HG02943 (cell line): Measurements from ENCODE around the gene ABCC10.
"Not testable (repeated sequence)": the region's sequence is repeated elsewhere in the genome, so short reads cannot be mapped to it uniquely, and the experiment has no call there.

Experiments
- ATAC-seq: cut with Tn5 transposase; IDR thresholded peaks from one replicate; pipeline ENCODE4 v1.9.1; 2021; ENCODE audit warnings: mild to moderate bottlenecking, low read depth, moderate library complexity; ENCODE audit not compliant: unreplicated experiment

Gene ABCC10

DNA sequence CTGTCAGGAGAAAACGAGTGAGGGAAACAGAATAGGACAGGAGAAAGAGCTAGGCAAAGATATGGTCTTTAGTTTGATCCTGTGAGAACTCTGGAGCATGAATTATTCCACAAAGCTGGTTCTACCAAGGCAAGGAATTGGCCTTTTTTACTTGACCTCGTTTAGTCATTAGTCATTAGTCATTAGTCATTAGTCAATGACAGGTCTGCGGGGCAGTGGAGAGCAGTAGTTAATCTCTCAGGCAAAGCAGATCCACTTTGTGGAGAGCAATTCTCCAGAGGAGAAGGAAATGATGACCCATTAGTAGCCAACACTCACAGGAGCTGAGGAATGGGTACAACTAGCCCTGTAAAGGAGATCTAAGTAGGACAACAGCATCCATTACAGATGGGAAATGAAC is 22.0 kb upstream of the ABCC10 start:
- no peak for ATAC-seq

DNA sequence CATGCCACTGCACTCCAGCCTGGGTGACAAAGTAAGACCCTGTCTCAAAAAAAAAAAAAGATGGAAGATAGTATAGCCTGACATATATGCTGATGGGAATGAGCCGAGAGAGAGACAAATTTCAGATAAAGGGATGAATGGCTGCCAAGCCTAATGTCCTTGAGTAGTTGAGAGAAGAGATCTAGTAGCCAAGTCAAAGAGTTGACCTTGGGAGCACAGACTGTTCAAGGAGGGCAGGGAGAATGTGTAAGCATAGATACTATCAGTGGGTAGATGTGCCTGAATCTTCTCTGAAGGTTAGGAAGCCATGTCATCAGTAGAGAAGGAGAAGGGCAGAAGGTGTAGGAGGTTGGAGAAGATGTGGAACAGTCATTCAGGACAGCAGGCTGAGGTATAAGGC is 20.0 kb upstream of the ABCC10 start:
- no peak for ATAC-seq

DNA sequence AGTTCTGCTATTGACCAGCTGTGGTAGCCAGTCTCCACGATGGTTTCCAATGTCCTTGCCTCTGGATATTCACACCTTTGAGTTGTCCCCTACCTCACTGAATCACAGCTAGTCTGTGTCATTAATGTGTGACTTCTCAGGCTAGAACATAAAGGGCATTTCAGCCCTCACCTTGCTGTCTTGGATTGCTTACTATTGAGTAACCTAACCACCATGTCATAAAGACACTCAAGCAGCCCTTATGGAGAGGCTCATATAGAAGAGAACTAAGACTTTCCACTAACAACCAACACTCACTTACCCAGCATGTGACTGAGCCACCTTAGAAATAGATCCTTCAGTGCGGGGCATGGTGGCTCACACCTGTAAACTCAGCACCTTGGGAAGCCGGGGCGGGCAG is 19.1 kb upstream of the ABCC10 start:
- ATAC-seq: no peak

DNA sequence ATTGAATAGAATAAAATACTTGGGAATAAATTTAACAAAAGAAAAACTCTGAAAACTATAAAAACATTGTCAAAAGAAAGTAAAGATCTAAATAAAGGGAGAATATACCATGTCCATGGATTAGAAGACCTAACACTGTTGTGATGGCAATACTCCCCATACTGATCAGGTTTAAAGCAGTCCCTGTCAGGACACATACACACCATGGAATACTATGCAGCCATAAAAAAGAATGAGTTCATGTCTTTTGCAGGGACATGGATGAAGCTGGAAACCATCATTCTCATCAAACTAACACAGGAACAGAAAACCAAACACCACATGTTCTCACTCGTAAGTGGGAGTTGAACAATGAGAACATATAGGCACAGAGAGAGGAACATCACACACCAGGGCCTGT is 16.6 kb upstream of the ABCC10 start:
- not testable (repeated sequence) for ATAC-seq

DNA sequence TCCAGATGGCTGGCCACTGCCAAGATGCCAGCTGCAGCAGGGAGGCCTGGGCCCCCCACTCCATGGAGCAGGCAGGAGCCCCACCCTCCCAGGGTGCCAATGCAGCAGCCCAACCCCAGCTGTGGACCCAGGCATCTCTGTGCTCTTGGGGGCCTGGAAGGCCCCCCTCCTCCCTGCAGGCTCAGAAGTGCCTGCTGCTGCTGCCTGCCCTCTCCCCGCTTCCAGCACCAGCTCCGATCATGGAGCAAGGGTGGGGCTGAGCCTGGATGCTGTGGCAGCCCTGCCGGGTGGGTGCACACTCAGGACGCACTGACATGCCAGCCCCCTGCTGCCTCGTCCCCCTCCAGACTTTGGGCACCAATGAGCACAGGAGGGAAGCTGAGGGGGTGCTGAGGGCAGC is 14.8 kb upstream of the ABCC10 start:
- ATAC-seq: no peak

DNA sequence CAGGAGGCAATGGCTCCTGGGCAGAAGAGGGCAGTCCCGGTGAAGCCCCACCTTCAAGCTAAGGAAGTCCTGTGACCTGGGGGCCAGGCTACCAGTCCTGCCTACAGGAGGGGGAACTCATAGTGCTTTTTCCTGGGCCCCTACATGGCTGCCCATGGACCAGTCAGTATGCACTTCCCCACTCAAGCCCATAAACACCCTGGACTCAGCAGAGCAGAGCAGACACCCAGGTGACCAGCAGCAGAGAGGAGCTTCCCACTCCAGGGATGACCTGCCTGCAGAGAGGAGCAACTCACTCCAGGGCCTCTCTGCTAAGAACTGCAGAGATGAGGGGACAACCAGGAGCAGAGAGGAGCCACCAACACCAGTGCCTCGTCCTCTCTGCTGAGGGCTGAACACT is 14.3 kb upstream of the ABCC10 start:
- ATAC-seq: no peak

DNA sequence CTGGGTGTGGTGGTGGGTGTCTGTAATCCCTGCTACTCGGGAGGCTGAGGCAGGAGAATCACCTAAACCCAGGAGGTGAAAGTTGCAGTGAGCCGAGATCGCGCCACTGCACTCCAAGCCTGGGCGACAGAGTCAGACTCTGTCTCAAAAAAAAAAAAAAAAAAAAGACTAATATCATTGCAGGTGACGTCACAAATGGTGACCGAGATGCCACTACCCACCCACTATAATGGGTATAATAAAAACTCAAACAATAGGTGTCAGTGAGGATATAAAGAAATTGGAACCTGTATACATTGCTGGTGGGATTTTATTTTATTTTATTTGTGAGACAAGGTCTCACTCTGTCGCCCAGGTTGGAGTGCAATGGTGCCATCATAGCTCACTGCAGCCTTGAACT is 12.1 kb upstream of the ABCC10 start:
- ATAC-seq: not testable (repeated sequence)

DNA sequence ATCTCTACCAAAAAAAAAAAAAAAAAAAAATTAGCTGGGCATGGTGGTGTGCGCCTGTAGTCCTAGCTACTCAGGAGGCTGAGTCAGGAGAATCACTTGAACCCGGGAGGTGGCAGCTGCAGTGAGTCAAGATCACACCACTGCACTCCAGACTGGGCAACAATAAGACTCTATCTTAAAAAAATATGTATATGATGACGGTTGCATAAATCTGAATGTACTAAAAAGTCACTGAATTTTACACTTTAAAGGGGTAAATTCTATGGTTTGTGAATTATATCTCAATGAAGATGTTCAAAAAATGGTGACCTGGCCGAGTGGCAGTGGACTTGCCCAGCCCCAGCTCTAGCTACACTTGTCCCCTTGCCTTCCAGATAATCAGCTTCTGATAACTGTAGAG is 10.4 kb upstream of the ABCC10 start:
- ATAC-seq: no peak

DNA sequence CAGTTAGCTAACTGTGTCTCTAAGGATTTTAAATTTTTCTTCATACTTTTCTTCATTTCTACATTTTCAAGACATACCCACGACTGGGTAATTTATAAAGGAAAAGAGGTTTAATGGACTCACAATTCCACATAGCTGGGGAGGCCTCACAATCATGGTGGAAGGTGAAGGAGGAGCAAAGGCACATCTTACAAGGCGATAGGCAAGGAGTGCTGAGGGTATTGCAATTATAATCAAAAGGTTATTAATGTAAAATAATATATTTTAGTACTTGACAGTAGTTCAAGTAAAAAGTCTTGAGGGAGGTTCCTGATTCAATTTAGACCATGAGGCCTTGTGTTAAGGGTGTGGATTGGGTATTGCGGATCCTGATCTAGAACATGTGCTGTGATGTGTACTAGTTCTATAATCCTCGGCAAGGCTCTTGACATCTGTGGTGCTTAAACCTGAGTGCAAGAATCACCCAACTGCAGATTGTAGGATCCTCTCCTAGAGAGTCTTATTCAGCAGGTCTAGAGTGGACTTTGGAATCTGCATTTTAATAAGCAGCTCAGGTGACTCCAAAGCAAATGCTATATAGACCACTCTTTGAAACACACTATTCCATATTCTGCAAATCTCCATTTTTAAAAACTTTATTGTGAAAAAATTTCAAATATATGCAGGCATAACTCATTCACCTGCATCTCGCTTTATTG is 7.2 kb upstream of the ABCC10 start:
- no peak for ATAC-seq

DNA sequence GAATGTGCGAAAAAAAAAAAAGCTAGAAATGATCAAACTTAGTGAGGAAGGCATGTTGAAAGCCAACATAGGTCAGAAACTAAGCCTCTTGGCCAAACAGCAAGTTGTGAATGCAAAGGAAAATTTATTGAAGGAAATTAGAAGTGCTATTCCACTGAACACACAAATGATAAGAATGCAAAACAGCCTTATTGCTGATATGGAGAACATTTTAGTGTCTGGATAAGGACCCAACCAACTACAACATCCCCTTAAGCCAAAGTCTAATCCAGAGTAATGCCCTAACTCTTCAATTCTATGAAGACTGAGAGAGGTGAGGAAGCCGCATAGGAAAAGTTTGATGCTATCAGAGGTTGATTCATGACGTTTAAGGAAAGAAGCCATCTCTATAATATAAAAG is 5.5 kb upstream of the ABCC10 start:
- ATAC-seq: no peak

DNA sequence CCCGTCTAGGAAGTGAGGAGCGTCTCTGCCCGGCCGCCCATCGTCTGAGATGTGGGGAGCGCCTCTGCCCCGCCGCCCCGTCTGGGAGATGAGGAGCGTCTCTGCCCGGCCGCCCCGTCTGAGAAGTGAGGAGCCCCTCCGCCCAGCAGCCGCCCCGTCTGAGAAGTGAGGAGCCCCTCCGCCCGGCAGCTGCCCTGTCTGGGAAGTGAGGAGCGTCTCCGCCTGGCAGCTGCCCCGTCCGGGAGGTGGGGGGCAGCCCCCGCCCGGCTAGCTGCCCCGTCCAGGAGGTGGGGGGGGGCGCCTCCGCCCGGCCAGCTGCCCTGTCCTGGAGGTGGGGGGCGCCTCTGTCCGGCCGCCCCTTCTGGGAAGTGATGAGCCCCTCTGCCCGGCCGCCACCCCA is 2.3 kb upstream of the ABCC10 start:
- ATAC-seq: not testable (repeated sequence)

DNA sequence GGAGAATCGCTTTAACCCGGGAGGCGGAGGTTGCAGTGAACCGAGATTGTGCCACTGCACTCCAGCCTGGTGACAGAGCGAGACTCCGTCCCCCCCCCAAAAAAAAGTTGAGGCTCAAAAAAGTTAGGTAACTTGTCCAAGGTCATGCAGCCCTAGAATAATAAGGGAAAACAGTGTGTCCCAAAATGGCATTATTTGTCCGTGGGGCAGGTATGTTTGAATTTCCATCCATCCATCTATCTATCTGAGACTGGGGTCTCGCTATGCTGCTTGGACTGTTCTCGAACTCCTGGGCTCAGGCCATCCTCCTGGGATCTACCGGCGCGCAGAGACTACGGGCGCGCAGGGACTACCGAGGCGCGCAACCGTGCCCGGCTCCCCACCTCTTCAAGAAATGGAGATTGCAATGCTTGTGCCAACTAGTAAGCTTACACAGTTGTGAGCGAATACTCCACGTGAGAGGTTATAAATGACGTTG is 374 bp upstream of the ABCC10 start:
- peak; percentile 11 for ATAC-seq

DNA sequence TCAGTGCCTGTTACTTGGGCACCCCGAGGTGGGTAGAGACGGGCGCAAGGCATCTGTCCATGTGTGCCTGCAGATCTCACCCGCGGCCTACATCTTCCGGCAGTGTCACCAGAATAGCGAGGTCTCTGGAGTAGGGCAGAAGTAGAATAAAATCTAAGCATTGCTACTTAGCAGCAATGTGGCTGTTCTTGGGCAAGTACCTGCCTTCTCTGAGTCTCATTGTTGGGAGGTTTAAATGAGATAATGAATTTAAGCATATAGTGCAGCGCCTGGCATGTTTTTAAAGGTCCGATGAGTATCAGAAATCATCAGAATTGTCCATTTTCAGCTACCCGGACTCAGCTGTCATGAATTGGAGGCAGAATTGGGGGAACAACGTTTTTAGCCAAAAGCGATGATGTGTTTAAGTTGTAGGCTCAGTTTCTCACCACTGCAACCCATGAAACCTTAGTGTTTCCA is 800 bp downstream of the ABCC10 start:
- ATAC-seq: no peak

DNA sequence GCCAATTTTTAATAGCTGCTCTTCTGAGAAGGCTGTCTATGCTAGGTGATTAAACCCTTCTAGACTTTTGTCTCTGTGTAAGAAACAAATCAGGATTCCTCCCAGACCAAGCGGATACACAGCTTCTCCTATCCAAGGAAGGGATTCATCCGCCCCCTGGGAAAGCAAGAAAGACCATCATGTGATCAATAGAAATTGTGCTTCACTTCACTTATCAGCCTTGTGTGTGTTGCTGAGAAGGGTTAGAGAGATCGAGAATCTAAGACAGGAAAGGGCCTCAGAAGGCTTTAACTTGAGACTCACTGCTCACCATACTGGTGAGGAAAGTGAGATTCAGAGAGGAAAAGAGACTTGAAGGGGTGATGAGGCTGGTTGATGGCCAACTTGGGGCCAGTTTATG is 1.5 kb downstream of the ABCC10 start:
- no peak for ATAC-seq

DNA sequence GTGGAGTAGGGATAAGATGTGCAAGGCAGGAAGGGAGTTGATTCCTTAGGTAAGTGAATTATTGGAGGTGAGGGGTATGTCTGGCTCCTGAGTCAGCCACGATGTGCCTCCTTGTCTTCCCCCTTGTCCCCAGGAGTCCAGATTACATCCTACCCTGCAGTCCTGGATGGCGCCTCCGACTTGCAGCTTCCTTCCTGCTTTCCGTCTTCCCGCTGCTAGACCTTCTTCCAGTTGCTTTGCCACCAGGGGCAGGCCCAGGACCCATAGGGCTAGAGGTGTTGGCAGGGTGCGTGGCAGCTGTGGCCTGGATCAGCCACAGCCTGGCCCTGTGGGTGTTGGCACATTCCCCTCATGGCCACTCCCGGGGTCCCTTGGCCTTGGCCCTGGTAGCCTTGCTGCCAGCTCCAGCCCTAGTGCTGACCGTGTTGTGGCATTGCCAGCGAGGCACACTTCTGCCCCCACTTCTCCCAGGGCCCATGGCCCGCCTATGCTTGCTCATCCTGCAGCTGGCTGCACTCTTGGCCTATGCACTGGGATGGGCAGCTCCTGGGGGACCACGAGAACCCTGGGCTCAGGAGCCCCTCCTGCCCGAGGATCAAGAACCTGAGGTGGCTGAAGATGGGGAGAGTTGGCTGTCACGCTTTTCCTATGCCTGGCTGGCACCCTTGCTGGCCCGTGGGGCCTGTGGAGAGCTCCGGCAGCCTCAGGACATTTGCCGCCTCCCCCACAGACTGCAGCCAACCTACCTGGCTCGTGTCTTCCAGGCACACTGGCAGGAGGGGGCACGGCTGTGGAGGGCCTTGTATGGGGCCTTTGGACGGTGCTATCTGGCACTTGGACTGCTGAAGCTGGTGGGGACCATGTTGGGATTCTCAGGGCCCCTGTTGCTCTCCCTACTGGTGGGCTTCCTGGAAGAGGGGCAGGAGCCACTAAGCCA is 4.9 kb downstream of the ABCC10 start:
- ATAC-seq: no peak

DNA sequence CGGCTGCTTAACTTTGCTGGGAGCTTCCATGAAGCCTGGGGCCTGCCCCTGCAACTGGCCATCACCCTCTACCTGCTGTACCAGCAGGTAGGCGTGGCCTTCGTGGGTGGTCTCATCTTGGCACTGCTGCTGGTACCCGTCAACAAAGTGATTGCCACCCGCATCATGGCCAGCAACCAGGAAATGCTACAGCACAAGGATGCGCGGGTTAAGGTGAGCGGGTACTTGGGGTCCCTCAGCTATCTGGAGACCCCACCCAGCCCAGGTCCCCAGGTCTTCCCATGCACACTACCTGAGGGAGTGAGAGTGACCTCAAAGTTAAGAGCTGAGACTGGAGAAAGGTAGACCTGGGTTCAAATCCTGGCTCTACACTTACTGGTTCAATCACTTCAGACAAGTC is 5.8 kb downstream of the ABCC10 start:
- no peak for ATAC-seq

DNA sequence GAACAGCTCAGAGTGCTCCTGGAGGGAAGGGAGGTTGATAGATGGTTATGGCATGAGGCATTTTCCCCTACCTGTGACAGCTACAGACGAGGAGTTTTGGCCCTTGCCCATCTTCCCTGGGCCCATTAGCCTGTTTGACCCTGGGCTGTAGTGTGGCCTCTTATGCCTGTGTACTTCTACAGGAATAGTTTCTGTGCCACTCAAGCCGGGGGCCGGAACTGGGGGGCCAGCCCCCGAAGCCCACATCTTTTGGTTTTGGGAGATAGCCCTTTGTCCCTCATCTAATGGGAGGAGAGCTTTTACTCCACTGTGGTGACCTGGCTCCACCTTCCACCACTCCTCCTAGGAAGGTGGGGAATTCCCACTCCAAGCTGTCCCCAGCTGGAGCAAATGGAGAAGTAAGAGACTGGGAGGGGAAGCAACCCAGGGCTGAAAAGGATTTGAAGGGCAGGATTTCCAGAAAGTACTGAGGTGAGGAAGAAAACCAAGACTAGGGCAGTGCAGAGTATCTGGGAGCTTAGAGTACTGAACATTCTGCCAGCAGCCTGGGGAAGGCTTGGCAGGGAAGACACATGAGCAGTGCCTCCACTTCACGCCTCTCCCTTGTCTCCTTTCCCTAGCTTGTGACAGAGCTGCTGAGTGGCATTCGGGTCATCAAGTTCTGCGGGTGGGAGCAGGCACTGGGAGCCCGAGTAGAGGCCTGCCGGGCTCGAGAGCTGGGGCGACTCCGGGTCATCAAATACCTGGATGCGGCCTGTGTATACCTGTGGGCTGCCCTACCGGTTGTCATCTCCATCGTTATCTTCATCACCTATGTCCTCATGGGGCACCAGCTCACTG is 6.9 kb downstream of the ABCC10 start:
- no peak for ATAC-seq

DNA sequence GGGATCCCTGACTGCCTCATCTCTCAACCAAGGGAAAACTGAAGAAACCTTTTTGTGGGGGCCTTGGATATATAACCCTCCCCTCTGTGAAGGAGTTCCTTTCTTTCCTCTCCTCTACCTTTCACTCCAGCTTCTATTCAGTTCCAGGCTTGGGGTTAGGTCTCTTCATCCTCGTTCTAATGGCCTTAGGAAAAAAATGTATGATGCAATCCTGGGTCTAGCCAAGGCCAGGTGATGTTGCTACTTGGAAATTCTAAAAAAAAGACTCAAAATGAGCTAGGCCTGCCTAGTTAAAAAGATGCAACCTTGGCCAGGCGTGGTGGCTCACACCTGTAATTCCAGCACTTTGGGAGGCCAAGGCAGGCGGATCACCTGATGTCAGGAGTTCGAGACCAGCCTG is 7.6 kb downstream of the ABCC10 start:
- no peak for ATAC-seq

DNA sequence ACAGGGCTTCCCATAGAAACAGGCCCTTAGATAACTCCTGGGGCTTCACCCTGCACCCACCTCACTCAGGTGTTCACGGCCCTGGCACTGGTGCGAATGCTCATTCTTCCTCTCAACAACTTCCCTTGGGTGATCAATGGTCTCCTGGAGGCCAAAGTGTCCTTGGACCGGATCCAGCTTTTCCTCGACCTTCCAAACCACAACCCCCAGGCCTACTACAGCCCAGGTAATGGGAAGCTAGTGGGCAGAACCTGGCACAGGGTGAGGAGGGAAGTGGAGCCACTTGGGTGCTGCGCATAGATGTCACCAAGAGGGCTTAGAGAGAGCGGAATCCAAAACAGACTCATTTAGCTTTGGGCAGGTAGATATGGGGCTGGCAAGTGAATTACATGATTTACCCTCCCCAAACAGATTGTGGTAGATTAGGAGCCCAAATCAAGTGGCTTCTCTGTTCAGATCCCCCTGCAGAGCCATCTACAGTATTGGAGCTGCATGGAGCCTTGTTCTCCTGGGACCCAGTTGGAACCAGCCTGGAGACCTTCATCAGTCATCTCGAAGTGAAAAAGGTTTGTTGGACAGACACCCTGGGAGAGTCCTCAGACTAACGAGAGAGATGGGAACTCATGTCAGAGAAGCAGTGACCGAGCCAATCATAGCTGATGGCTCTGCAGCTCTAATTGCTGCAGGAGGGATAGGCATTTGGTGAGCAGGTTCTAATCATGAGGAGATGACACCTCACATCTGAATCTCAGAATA is 8.5 kb downstream of the ABCC10 start:
- no peak for ATAC-seq
